Keratinocyte (primary cell): ENCODE measurements around the gene POU3F1. TPM values are rescaled to one million over a fixed set of nuclear protein-coding genes. Genes with fewer than 3 reads are reported as not detected.
A peak's percentile ranks its signal among the peaks of the same experiment; 100 is the strongest.

Source experiments
- DNase-seq: peaks from one replicate; pipeline ENCODE4 v3.0.0-alpha.2; 2011; ENCODE audit warnings: low read depth, missing footprints, low spot score
- FAIRE-seq: peaks from 2 replicates; lab custom pipeline; 2011; peaks lifted over from hg19 to GRCh38; lab: Jason Lieb, UNC
- H2AFZ ChIP-seq: 2 replicates; pipeline ENCODE4 v1.6.0; 2012; ENCODE audit warnings: low read length, control low read depth, inconsistent platforms; ENCODE audit not compliant: control insufficient read depth
- H3K27ac ChIP-seq: 2 replicates; pipeline ENCODE4 v1.5.1; 2011; ENCODE audit warnings: low read length; ENCODE audit not compliant: control insufficient read depth, insufficient read depth
- H3K27me3 ChIP-seq: 3 replicates; pipeline ENCODE4 v1.6.0; 2011; ENCODE audit warnings: low read length; ENCODE audit not compliant: control insufficient read depth, insufficient read depth; ENCODE audit errors: extremely low read depth
- H3K36me3 ChIP-seq, 2 experiments: 2 replicates in 1 of 2; 3 replicates in 1 of 2; pipeline ENCODE4 v1.5.1; 2011; ENCODE audit warnings: low read length in 2 of 2, mild to moderate bottlenecking in 1 of 2; ENCODE audit not compliant: control insufficient read depth in 2 of 2, insufficient read depth in 2 of 2; ENCODE audit errors: extremely low read depth in 1 of 2
- H3K4me1 ChIP-seq: 3 replicates; pipeline ENCODE4 v1.5.1; 2011; ENCODE audit warnings: low read length; ENCODE audit not compliant: control insufficient read depth, insufficient read depth; ENCODE audit errors: extremely low read depth
- H3K4me2 ChIP-seq: 3 replicates; pipeline ENCODE4 v1.6.0; 2011; ENCODE audit warnings: low read depth, low read length; ENCODE audit not compliant: control insufficient read depth, insufficient read depth; ENCODE audit errors: extremely low read depth
- H3K4me3 ChIP-seq, 3 experiments: fragments of 200-600 bp in 1 of 3; sonication (generic) in 1 of 3; 2 replicates in 2 of 3; 3 replicates in 1 of 3; pipeline ENCODE4 v1.5.1; 2011 to 2016; ENCODE audit warnings: low read length in 3 of 3, mild to moderate bottlenecking in 3 of 3, control low read depth in 2 of 3, inconsistent platforms in 1 of 3, low read depth in 1 of 3, mixed read lengths in 1 of 3, mixed run types in 1 of 3, moderate library complexity in 1 of 3; ENCODE audit not compliant: control insufficient read depth in 2 of 3, insufficient read depth in 2 of 3; ENCODE audit errors: extremely low read depth in 1 of 3
- H3K79me2 ChIP-seq: 2 replicates; pipeline ENCODE4 v1.6.0; 2012; ENCODE audit warnings: low read length; ENCODE audit not compliant: control insufficient read depth, insufficient read depth
- H3K9ac ChIP-seq: 3 replicates; pipeline ENCODE4 v1.6.0; 2011; ENCODE audit warnings: low read length; ENCODE audit not compliant: control insufficient read depth, insufficient read depth; ENCODE audit errors: extremely low read depth
- H3K9me1 ChIP-seq: 3 replicates; pipeline ENCODE4 v1.6.0; 2011; ENCODE audit warnings: low read length; ENCODE audit not compliant: control insufficient read depth, insufficient read depth; ENCODE audit errors: extremely low read depth
- H3K9me3 ChIP-seq: 2 replicates; pipeline ENCODE4 v1.5.1; 2012; ENCODE audit warnings: low read depth, low read length; ENCODE audit not compliant: control insufficient read depth
- H4K20me1 ChIP-seq: 3 replicates; pipeline ENCODE4 v1.6.0; 2011; ENCODE audit warnings: low read length; ENCODE audit not compliant: control insufficient read depth, insufficient read depth; ENCODE audit errors: extremely low read depth
- EZH2 ChIP-seq: IDR thresholded peaks from one replicate; pipeline ENCODE4 v1.6.1; 2012; ENCODE audit warnings: inconsistent platforms, mild to moderate bottlenecking, low read length, moderate library complexity
- dilution Hi-C: fragments of 300-500 bp; cut with MboI; formaldehyde crosslinking; loops from one replicate; pipeline ENCODE4 v1.7.0; 2020; ENCODE audit warnings: low sequenced_read_pairs; ENCODE audit not compliant: extremely low pct_ligation_motif_present
- polyA plus RNA-seq, 5 experiments: library from polyadenylated mRNA; depleted of rRNA in 3 of 5; stranded (reverse) in 3 of 5; stranded (forward) in 1 of 5; unstranded in 1 of 5; fragments of >200 nt; gene quantifications; 1 replicate in 1 of 5; 2 replicates in 3 of 5; 3 replicates in 1 of 5; pipeline versions ENCODE4 v1.2.1 to v1.2.3, GENCODE V29; 2011 to 2012; ENCODE audit warnings: missing spikeins in 2 of 5, low read depth in 1 of 5, low replicate concordance in 1 of 5
- TF ChIP-seq, protein P1 (sequence below), 3 experiments: IDR thresholded peaks in 1 of 3; conservative IDR thresholded peaks in 1 of 3; optimal IDR thresholded peaks in 1 of 3; 2 replicates in 2 of 3; 3 replicates in 1 of 3; pipeline versions ENCODE3 to v1.5.1; 2011; ENCODE audit warnings: low read length in 3 of 3, mild to moderate bottlenecking in 3 of 3, moderate library complexity in 2 of 3, control low read depth in 1 of 3, inconsistent platforms in 1 of 3; ENCODE audit not compliant: insufficient read depth in 2 of 3; ENCODE audit errors: extremely low read depth in 1 of 3

Gene POU3F1
- polyA plus RNA-seq, 1 donor (not counting 4 experiments of a cell fraction or from before 2014, with no cell fraction given) = 0.59 TPM

DNA sequence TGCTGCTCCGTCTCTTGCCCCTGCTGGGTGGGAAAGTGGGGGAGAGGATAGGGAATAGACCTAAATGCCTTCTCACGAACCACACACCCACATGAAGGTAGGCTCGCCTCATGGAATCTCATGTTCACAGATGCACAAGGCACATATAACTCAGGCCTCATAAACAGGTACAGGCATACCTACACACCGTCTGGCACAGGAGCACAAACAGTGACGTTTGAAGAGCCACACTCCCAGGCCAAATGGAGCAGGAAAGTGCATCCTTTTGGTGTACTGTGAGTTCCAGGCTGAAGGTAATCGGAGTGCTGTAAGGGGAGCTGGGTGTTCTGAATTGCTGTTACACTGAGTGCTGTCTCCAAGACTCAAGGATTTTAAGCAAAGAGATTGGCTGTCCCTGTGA, 20.9 kb downstream of the POU3F1 start:
- peak overlapping the region; percentile 45 for H3K27ac ChIP-seq
- DNase-seq (no peak), FAIRE-seq (no peak)
- peak overlapping the region; percentile 38 for H3K4me2 ChIP-seq
- H4K20me1 ChIP-seq = peaks cover 4% of the 10 kb centered on the region
- H3K9me1 ChIP-seq = no peaks in the 10 kb centered on the region
- no peaks in the 10 kb centered on the region for H3K79me2 ChIP-seq
- H3K27me3 ChIP-seq = no peaks in the 10 kb centered on the region
- H3K4me1 ChIP-seq = peaks cover 60% of the 10 kb centered on the region
- TF ChIP-seq EZH2 = no peak
- TF ChIP-seq, protein P1, sequence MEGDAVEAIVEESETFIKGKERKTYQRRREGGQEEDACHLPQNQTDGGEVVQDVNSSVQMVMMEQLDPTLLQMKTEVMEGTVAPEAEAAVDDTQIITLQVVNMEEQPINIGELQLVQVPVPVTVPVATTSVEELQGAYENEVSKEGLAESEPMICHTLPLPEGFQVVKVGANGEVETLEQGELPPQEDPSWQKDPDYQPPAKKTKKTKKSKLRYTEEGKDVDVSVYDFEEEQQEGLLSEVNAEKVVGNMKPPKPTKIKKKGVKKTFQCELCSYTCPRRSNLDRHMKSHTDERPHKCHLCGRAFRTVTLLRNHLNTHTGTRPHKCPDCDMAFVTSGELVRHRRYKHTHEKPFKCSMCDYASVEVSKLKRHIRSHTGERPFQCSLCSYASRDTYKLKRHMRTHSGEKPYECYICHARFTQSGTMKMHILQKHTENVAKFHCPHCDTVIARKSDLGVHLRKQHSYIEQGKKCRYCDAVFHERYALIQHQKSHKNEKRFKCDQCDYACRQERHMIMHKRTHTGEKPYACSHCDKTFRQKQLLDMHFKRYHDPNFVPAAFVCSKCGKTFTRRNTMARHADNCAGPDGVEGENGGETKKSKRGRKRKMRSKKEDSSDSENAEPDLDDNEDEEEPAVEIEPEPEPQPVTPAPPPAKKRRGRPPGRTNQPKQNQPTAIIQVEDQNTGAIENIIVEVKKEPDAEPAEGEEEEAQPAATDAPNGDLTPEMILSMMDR (optimal IDR thresholded peaks at IDR 0.05 in 1 of 3, IDR thresholded peaks at IDR 0.05 in 1 of 3, conservative IDR thresholded peaks at IDR 0.05 in 1 of 3; ENCODE audit: extremely low read depth in 1 of 3, insufficient read depth in 2 of 3, low read length in 3 of 3) = no peak
- H3K9ac ChIP-seq = peak overlapping the region; percentile 11
- H3K36me3 ChIP-seq = peaks cover 14 to 16% of the 10 kb centered on the region in 2 experiments
- peak overlapping the region in 1 of 3 experiments; percentile 2 for H3K4me3 ChIP-seq
- no peaks in the 10 kb centered on the region for H3K9me3 ChIP-seq
- dilution Hi-C loops = no loop called here
- no peak overlapping the region for H2AFZ ChIP-seq

DNA sequence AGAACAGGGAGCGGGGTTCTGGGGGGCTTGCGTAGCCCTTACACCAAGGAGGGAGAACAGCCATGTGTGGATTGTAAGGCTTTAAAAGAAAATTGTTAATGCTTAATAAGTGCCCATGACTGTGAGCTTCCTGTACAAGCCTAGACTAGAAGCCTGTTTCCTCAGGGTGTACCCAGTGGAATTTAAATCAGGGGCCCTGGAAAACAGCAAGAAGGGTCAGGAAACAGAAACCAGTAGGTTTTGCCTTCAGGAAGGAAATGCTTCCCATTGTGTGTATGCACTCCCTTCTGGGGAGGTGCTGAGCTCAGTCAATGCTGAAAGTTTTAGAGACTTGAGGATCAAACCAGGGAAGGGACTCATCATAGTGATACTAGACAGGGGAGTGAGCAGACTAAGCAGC, 21.4 kb downstream of the POU3F1 start:
- H3K4me2 ChIP-seq = peak overlapping the region; percentile 38
- DNase-seq (no peak), FAIRE-seq (peak; percentile 75)
- H3K4me3 ChIP-seq = peak overlapping the region in 2 of 3 experiments; percentile 2 to 4
- peak overlapping the region; percentile 45 for H3K27ac ChIP-seq
- H4K20me1 ChIP-seq = peaks cover 4% of the 10 kb centered on the region
- H3K9ac ChIP-seq = peak overlapping the region; percentile 11
- dilution Hi-C loops = no loop called here
- peaks cover 14 to 16% of the 10 kb centered on the region in 2 experiments for H3K36me3 ChIP-seq
- no peak for TF ChIP-seq EZH2
- TF ChIP-seq, protein P1 (optimal IDR thresholded peaks at IDR 0.05 in 1 of 3, IDR thresholded peaks at IDR 0.05 in 1 of 3, conservative IDR thresholded peaks at IDR 0.05 in 1 of 3; ENCODE audit: extremely low read depth in 1 of 3, insufficient read depth in 2 of 3, low read length in 3 of 3) = no peak
- no peaks in the 10 kb centered on the region for H3K79me2 ChIP-seq
- H2AFZ ChIP-seq = no peak overlapping the region
- no peaks in the 10 kb centered on the region for H3K27me3 ChIP-seq
- H3K9me3 ChIP-seq = no peaks in the 10 kb centered on the region
- no peaks in the 10 kb centered on the region for H3K9me1 ChIP-seq
- H3K4me1 ChIP-seq = peaks cover 56% of the 10 kb centered on the region
